SK-N-DZ (cell line): ENCODE measurements around the gene GRID1.
A peak's percentile ranks its signal among the peaks of the same experiment; 100 is the strongest.
"Not testable (repeated sequence)": the region's sequence is repeated elsewhere in the genome, so short reads cannot be mapped to it uniquely, and the experiment has no call there.

Experiments used
- DNase-seq: peaks from one replicate; pipeline ENCODE4 v3.0.0-alpha.2; 2015; ENCODE audit warnings: low spot score

GRID1 gene

GRCh38 chr10:86192147-86192546 lies 174.4 kb downstream of the GRID1 start:
- no peak for DNase-seq

GRCh38 chr10:86191686-86192085 lies 174.9 kb downstream of the GRID1 start:
- DNase-seq: no peak

GRCh38 chr10:86191166-86191565 lies 175.4 kb downstream of the GRID1 start:
- DNase-seq: no peak

- DNase-seq: no peak
Measured at GRCh38 chr10:86190291-86190690, 176.3 kb downstream of the GRID1 start.

GRCh38 chr10:86189891-86190290 lies 176.7 kb downstream of the GRID1 start:
- no peak for DNase-seq

- no peak for DNase-seq
Measured at GRCh38 chr10:86188796-86189558, 177.6 kb downstream of the GRID1 start.

- DNase-seq: no peak
Measured at GRCh38 chr10:86188326-86188725, 178.3 kb downstream of the GRID1 start.

GRCh38 chr10:86187499-86188239 lies 178.9 kb downstream of the GRID1 start:
- DNase-seq: no peak

GRCh38 chr10:86186633-86187032 lies 180.0 kb downstream of the GRID1 start:
- no peak for DNase-seq

- DNase-seq: no peak
Measured at GRCh38 chr10:86182595-86182994, 184.0 kb downstream of the GRID1 start.

GRCh38 chr10:86182150-86182549 lies 184.4 kb downstream of the GRID1 start:
- DNase-seq: no peak

GRCh38 chr10:86180861-86181260 lies 185.7 kb downstream of the GRID1 start:
- DNase-seq: no peak

GRCh38 chr10:86179961-86180360 lies 186.6 kb downstream of the GRID1 start:
- DNase-seq: no peak

- no peak for DNase-seq
Measured at GRCh38 chr10:86179153-86179524, 187.5 kb downstream of the GRID1 start.

- DNase-seq: peak; percentile 67
Measured at GRCh38 chr10:86178401-86179152, 188.0 kb downstream of the GRID1 start.

- DNase-seq: no peak
Measured at GRCh38 chr10:86177537-86178155, 188.9 kb downstream of the GRID1 start.

- DNase-seq: no peak
Measured at GRCh38 chr10:86176850-86177536, 189.6 kb downstream of the GRID1 start.

- not testable (repeated sequence) for DNase-seq
Measured at GRCh38 chr10:86175476-86175875, 191.1 kb downstream of the GRID1 start.

- no peak for DNase-seq
Measured at GRCh38 chr10:86172301-86172700, 194.3 kb downstream of the GRID1 start.

GRCh38 chr10:86170255-86171108 lies 196.1 kb downstream of the GRID1 start:
- no peak for DNase-seq
